ENCODE data around the gene MOB2.

The MOB2 gene

GRCh38 chr11:1502954-1503707, 16.6 kb upstream of the MOB2 start:
- no peak for DNase-seq

- no peak for DNase-seq
These were observed 15.8 kb upstream of the MOB2 start for GRCh38 chr11:1502168-1502953.

GRCh38 chr11:1501421-1502167, 15.0 kb upstream of the MOB2 start:
- DNase-seq: no peak

- DNase-seq: no peak
These were observed 14.2 kb upstream of the MOB2 start for GRCh38 chr11:1500466-1501420.

GRCh38 chr11:1499899-1500298, 13.3 kb upstream of the MOB2 start:
- no peak for DNase-seq

- DNase-seq: no peak
These were observed 12.8 kb upstream of the MOB2 start for GRCh38 chr11:1499261-1499890.

- no peak for DNase-seq
These were observed 11.7 kb upstream of the MOB2 start for GRCh38 chr11:1498262-1498661.

GRCh38 chr11:1497600-1497999, 11.0 kb upstream of the MOB2 start:
- DNase-seq: no peak

GRCh38 chr11:1496761-1497095, 10.1 kb upstream of the MOB2 start:
- no peak for DNase-seq

GRCh38 chr11:1496091-1496760, 9.6 kb upstream of the MOB2 start:
- DNase-seq: no peak

- DNase-seq: no peak
These were observed 8.1 kb upstream of the MOB2 start for GRCh38 chr11:1494650-1495049.

GRCh38 chr11:1493650-1494244, 7.2 kb upstream of the MOB2 start:
- no peak for DNase-seq

- DNase-seq: no peak
These were observed 4.8 kb upstream of the MOB2 start for GRCh38 chr11:1491379-1491778.

GRCh38 chr11:1490651-1491050, 4.1 kb upstream of the MOB2 start:
- DNase-seq: no peak

GRCh38 chr11:1488575-1489180, 2.1 kb upstream of the MOB2 start:
- no peak for DNase-seq

- DNase-seq: no peak
These were observed 1.4 kb upstream of the MOB2 start for GRCh38 chr11:1487851-1488574.

GRCh38 chr11:1487091-1487850, 692 bp upstream of the MOB2 start:
- DNase-seq: no peak

GRCh38 chr11:1485504-1485885, 1.1 kb downstream of the MOB2 start:
- no peak for DNase-seq

All from CD4-positive, alpha-beta T cell treated with Interleukin-10 for 1 hour (primary cell).